ENCODE data around the gene PPP1R3C. TPM values are rescaled to one million over a fixed set of nuclear protein-coding genes. Genes with fewer than 3 reads are reported as not detected.

PPP1R3C gene
- total RNA-seq, result 1 to 10 TPM; 1.7 to 8.8 (median 5.1) TPM

GRCh38 chr10:91632671-91633550, at the start of gene PPP1R3C:
Gene PPP1R3C (minus strand): TSS chr10:91633071. CDS start chr10:91632969, 102 bp downstream.
- no peak for TF ChIP-seq CTCF (IDR thresholded peaks at IDR 0.05; ENCODE audit: low read depth)

- TF ChIP-seq CTCF (IDR thresholded peaks at IDR 0.05; ENCODE audit: low read depth), result no peak
Measured at GRCh38 chr10:91681361-91682276, 48.7 kb upstream of the PPP1R3C start.

GRCh38 chr10:91680487-91680886, 47.6 kb upstream of the PPP1R3C start:
- no peak for TF ChIP-seq CTCF (IDR thresholded peaks at IDR 0.05; ENCODE audit: low read depth)

GRCh38 chr10:91679296-91679695, 46.4 kb upstream of the PPP1R3C start:
- TF ChIP-seq CTCF (IDR thresholded peaks at IDR 0.05; ENCODE audit: low read depth), result no peak

GRCh38 chr10:91677911-91678310, 45.0 kb upstream of the PPP1R3C start:
- no peak for TF ChIP-seq CTCF (IDR thresholded peaks at IDR 0.05; ENCODE audit: low read depth)

GRCh38 chr10:91672021-91672608, 39.2 kb upstream of the PPP1R3C start:
- no peak for TF ChIP-seq CTCF (IDR thresholded peaks at IDR 0.05; ENCODE audit: low read depth)

Data from subcutaneous adipose tissue (tissue), 4 donors.